ENCODE results near the gene ZBTB16.

The ZBTB16 gene

DNA sequence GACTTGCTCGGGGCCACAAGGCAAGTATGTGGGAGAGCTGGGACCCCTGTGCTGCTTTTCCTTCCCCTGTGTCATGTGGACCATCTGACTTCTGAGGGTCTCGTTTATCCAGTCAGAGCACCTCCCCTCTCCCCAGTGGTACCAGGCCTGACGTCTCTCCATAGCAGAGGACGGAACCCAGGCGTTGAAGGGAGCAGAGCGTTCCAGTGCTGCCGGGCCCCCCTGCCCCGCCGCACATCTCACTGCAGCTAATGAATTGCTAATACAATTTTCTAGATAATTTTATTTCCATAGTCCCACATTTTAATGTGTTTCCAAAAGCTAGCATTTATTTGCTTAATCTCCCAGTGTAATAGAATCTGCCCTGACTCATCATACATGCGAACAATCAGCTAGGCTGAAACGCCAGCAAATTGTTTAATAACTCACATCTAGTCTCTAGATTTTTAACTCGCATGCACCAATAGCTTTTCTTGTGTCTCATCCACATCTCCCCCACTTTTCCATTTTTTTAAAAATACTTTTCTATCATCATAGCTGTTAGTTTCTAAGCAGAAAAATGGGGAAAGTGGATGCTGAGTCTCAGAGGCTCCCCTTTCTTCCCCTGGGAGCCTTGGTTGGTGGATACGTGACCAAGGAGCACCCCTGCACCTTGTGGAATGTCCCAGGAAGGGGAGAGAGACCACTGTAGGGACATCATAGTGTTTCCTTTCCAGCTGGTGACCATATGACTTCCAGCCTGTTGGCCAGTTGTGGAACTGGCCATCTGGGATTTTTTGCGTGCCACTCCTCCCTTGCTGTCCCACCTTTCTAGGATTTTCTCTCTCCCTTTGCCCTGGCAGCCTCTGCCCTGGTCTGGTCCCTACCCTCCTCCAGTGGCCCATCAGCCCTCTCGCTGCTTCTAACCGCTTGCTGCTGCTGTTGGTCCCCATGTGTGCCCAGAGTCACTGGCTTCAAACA, 178.1 kb downstream of the ZBTB16 start:
- DNase-seq (ENCODE audit: low read depth in 3 of 3, low spot score in 1 of 3): no peak

DNA sequence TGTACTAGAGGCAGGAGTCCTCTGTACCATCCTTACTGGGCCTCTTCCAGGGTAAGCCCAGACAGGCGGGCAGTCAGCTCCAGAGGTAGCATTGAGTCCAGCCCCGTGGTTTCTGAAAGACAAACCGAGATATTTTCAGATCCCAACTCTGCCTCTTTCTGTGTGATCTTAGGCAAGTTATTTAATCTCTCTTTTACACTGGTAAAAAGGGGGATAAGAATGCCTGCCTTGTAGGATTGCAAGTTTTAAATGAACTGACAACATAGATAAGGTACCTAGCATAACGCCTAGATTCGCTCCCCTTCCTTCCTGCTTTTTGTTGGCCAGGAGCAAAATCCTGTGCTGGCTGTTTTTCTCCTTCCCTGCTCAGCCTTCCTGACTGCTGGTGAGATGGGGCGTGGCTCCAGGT, 180.2 kb downstream of the ZBTB16 start:
- DNase-seq (ENCODE audit: low read depth in 3 of 3, low spot score in 1 of 3): no peak

GRCh38 chr11:114242032-114242431, 182.5 kb downstream of the ZBTB16 start:
- no peak for DNase-seq (ENCODE audit: low read depth in 3 of 3, low spot score in 1 of 3)

- no peak for DNase-seq (ENCODE audit: low read depth in 3 of 3, low spot score in 1 of 3)
Measured at GRCh38 chr11:114243461-114244372, 184.2 kb downstream of the ZBTB16 start.

GRCh38 chr11:114244726-114245394, 185.3 kb downstream of the ZBTB16 start:
- DNase-seq (ENCODE audit: low read depth in 3 of 3, low spot score in 1 of 3): no peak

DNA sequence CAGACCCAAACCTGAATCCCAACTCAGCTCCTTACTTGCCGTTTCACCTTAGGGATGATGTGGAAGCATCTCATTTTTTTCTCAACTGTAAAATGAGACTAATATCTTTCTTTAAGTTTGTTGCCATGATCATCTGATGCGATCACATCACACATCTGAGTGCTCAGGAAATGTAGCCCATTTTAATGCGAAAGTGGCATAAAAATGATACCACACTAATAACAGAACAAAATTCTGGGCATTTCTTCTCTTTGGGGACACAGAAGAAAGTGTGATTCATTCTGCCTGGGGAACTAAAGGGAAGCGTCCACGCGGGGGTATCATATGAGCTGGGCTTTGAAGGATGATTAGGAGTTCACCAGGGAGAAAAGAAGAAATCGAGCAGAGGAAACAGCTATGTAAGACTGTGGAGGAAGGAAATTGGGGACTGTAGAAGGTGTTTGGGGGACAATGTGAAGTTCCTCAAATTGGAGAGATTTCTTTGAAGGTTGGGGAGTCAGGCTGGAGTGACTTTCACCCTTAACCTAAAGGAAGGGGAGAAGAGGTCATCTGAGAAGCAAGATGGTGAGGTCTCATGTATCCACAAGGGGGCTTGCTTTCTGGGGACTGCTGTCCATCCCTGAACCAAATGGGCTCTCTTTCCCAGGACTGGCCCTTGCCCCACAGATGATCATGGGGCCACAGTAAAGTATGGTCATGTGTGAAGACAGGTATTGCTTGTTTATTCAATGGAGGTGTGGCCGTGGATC, 187.0 kb downstream of the ZBTB16 start:
- no peak for DNase-seq (ENCODE audit: low read depth in 3 of 3, low spot score in 1 of 3)

DNA sequence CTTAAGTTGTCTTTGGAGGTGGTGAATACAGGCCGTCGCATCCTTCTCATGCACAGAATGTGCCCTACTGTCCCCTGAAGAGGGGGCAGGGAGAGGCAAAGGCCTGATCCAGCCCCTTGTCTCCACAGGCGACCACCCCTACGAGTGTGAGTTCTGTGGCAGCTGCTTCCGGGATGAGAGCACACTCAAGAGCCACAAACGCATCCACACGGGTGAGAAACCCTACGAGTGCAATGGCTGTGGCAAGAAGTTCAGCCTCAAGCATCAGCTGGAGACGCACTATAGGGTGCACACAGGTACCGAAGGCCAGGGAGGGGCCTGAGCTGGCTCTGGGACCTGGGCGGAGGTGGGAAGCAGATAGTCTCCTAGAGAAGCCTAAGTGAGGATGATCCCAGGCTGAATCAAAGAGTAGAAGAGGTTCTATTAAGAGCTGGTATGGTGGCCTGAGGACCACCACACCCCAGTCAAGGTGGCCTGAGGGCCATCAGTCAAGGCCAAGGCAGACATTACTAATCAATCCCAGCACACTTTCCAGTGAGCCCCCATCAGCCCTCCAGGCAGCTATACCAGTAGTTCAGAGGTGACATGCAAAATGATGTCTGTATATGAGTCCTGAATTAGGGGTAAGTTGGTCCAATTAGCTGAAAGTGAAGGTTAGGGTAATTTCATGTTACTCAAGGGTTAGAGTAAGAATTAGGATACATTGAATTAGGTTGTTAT, 187.7 kb downstream of the ZBTB16 start:
- DNase-seq (ENCODE audit: low read depth in 3 of 3, low spot score in 1 of 3): no peak

DNA sequence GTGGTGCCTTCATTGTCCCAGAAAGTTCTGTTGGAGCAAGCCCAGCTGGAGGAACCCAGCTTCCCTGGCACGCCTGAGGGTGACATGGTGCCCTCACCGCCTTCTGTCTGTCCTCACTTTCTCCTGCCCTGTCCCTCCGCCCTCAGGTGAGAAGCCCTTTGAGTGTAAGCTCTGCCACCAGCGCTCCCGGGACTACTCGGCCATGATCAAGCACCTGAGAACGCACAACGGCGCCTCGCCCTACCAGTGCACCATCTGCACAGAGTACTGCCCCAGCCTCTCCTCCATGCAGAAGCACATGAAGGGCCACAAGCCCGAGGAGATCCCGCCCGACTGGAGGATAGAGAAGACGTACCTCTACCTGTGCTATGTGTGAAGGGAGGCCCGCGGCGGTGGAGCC, 190.7 kb downstream of the ZBTB16 start:
- no peak for DNase-seq (ENCODE audit: low read depth in 3 of 3, low spot score in 1 of 3)

DNA sequence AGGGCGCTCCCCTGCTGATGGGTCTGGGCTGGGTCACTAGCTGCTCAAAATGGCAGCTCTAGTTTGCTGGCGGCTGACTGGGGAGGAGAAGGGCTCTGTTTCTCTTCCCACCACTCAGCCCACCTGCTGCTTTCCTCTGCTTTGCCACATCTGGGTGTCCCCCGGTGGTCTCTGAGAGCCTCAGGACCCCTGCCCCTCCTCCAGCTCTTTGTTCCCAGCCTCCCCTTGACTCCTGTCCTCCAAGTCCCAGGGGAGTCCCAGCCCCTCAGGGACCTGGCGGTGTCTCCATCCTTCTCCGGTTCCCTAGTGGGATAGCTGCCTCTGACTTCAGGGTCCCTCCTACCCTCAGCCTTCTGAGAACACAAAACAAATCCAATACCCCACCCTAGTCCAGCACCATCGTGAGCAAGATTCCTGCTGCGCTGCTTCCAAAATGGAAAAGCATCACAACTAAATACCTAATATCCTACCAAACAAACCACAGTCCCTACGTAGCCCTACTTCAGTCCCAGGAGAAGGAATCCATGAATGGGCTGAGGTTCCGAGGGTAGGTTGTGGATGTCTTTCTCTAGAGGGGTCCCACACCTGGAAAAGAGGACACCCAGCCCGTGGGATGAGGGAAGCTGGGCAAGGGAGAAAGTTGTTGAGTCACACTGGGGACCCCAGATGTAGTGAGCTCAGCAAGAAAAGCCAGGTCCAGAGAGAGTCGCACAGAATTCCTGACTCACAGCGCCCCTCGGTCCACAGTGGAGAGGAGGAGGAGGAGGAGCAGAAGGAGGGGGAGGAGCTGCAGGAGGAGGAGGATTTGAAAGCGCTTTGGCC, 191.7 kb downstream of the ZBTB16 start:
- no peak for DNase-seq (ENCODE audit: low read depth in 3 of 3, low spot score in 1 of 3)

DNA sequence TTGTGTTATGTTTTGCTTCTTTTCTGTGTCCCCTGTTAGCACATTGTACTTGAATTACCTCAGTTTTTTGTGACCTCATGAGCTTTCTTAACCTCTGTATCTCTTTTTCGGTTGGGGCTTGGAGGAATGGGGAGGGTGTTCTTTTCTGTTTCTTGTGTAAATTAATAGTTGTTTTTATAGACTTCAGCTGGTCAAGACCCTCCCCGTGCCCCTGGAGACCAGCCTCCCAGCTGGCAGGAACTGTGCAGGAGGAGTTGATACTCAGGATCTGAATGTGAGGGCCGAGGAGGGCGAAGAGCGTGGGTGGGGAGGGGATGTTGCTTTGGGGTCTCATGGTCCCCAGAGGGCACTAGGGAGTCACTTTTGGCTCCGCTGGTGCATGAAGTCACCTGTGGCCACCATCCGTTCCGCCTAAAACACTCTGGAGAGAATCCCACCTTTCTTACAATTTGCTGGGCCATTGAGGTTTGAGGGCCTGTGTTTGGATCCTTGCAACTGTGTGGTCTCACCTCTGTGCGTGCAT, 192.4 kb downstream of the ZBTB16 start:
- DNase-seq (ENCODE audit: low read depth in 3 of 3, low spot score in 1 of 3): no peak

DNA sequence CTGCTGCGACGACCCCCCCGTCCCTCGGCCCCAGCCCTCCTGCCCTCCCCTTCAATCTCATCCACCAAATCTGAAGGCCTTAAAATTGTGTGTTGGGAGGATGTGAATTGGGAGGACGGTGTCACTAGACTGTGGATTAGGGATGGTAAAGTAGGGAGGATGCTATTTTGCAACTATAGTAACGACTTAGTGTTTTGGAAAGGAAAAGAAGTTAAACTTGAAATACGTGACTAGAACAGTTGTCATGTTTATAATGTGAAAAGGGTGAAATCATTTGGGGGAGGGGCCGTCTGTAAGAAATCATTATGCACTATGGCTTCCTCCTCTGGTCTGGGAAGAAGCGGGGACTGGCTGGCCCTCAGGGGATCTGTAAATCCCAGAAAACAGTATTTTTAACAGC, 193.3 kb downstream of the ZBTB16 start:
- DNase-seq (ENCODE audit: low read depth in 3 of 3, low spot score in 1 of 3): no peak

GRCh38 chr11:114253771-114254170, 194.3 kb downstream of the ZBTB16 start:
- no peak for DNase-seq (ENCODE audit: low read depth in 3 of 3, low spot score in 1 of 3)

- DNase-seq (ENCODE audit: low read depth in 3 of 3, low spot score in 1 of 3): no peak
Measured at GRCh38 chr11:114254571-114255146, 195.1 kb downstream of the ZBTB16 start.

- DNase-seq (ENCODE audit: low read depth in 3 of 3, low spot score in 1 of 3): no peak
Measured at GRCh38 chr11:114255289-114255688, 195.8 kb downstream of the ZBTB16 start.

DNA sequence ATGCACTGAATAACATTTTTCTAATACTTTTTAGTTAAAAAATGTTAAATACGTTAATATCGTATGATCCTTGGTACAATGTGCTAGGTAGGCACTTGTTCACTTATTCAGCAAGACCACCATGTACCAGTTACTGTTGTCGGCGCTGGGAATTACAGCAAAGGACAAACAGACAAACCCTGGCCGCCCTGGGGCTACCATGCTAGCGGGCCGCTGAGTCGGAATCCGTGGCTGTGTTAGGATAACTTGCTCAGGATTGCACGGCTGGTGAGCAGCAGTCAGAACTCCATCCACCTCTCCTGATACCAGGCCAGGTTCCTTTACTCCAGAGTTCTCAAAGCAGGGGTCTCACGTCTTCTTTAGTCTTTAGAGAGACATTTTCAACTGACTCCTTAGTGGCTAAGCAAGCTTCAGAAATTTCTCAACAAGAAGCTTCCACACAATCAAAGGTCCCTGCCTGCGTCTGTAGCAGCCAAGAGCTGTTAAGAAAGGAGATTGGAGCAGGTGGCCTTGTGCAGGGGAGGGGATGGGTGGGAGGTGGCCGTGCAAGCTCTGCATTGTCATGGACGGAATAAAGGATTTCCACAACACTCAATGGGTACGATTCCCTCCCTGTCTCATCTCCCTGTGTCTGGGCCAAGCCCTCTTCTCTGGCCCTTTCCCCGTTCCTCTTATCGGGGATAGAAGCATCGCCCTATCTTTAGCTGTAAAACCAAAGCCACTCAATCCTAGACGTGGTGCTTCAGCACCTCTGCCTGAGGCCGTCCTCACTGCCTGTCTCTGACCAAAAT, 196.9 kb downstream of the ZBTB16 start:
- DNase-seq (ENCODE audit: low read depth in 3 of 3, low spot score in 1 of 3): no peak

DNA sequence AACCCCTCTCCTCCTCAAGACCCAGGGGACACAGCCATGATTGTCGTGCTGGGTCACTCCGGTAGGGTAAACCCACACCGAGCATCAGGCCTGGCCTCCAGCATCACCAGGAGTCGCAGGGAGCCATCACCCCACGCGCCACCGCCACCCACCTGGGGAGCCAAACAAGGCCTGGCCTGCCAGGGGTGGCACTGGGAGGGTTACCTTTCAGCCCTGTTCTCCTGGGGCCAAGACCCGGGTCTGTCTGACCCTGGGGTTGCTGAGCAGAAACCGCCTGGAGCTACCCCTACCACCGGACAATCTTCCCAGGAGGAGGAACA, 197.4 kb downstream of the ZBTB16 start:
- no peak for DNase-seq (ENCODE audit: low read depth in 3 of 3, low spot score in 1 of 3)

- DNase-seq (ENCODE audit: low read depth in 3 of 3, low spot score in 1 of 3): no peak
Measured at GRCh38 chr11:114257621-114258558, 198.4 kb downstream of the ZBTB16 start.

Data from stimulated activated CD4-positive, alpha-beta T cell treated with anti-CD3 and anti-CD28 coated beads, TNF-alpha, amount 100 ng/mL, for 1 hour (primary cell).